ENCODE measurements around the gene LRRC46. TPM values are rescaled to one million over a fixed set of nuclear protein-coding genes. Genes with fewer than 3 reads are reported as not detected.

LRRC46 gene
- total and polyA plus RNA-seq, 9 of the 15 experiments (the other 6 are each of a cell fraction or from before 2014, with no cell fraction given): 0.39 to 1.4 (median 0.53) TPM; not detected in 1

DNA sequence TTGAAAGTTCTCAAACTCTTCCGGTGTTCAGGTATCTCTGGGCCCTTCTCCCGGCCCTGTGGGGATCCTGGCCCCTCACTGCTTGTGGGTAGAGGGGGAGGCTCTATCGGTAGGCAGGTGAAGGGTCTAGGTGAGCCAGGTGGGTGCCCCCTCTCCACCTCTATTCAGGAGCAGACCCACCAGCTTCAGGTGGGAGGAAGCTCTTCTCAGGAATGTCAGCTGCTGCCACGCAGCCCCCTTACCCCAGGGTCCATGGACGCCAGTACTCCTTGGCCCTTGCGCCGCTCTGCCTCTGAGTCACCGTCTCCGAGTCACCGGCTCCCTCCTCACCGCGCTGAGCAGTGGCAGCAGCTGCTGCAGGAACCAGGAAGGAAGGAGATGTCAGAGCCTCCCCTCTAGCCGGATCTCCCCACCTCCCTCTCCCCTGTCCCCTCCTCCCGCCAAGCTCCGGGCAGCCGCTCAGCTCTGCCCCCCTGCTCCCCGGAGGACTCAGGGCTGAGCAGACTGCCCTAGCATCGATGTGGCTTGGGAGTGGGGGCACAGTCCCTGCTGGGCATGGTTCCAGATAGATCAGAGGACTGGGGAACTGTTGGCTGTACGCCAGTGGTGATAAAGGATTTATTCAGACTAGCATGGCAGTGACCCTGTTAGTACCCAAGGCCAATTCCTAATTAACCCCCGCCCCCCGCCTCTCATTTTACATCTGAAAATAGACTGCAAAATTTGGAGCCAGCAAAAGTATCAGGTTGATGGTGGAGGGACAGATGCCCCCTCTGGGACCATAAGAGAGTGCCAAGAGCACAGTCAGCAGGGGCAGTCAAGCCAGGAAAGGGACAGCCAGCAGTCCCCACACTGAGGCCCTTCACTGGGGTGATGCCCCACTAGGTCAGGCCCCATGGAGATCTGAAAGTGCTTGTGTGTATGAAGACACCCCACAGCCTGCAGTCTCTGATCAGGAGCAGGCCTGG is 9.8 kb upstream of the LRRC46 start, which contains the start of gene OSBPL7 (continued):
- TF ChIP-seq, protein P1, sequence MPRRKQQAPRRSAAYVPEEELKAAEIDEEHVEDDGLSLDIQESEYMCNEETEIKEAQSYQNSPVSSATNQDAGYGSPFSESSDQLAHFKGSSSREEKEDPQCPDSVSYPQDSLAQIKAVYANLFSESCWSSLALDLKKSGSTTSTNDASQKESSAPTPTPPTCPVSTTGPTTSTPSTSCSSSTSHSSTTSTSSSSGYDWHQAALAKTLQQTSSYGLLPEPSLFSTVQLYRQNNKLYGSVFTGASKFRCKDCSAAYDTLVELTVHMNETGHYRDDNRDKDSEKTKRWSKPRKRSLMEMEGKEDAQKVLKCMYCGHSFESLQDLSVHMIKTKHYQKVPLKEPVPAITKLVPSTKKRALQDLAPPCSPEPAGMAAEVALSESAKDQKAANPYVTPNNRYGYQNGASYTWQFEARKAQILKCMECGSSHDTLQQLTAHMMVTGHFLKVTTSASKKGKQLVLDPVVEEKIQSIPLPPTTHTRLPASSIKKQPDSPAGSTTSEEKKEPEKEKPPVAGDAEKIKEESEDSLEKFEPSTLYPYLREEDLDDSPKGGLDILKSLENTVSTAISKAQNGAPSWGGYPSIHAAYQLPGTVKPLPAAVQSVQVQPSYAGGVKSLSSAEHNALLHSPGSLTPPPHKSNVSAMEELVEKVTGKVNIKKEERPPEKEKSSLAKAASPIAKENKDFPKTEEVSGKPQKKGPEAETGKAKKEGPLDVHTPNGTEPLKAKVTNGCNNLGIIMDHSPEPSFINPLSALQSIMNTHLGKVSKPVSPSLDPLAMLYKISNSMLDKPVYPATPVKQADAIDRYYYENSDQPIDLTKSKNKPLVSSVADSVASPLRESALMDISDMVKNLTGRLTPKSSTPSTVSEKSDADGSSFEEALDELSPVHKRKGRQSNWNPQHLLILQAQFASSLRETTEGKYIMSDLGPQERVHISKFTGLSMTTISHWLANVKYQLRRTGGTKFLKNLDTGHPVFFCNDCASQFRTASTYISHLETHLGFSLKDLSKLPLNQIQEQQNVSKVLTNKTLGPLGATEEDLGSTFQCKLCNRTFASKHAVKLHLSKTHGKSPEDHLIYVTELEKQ (CRISPR knock-in tag; IDR thresholded peaks at IDR 0.05): no peak
- TF ChIP-seq MYBL2 (IDR thresholded peaks at IDR 0.05; ENCODE audit: low read depth) (no peak), MYBL2 (CRISPR knock-in tag; IDR thresholded peaks at IDR 0.05; ENCODE audit: borderline replicate concordance) (no peak), CHD1 (IDR thresholded peaks at IDR 0.05; ENCODE audit: low read length) (no peak), COPS2 (conservative IDR thresholded peaks at IDR 0.05) (no peak), ZNF316 (IDR thresholded peaks at IDR 0.05) (no peak), POLR3A (IDR thresholded peaks at IDR 0.05; ENCODE audit: borderline replicate concordance, extremely low read depth, insufficient read depth, insufficient read length) (no peak), ZNF224 (CRISPR knock-in tag; IDR thresholded peaks at IDR 0.05) (no peak), GTF2E2 (tag; IDR thresholded peaks at IDR 0.05) (no peak), GABPB1 (CRISPR knock-in tag; IDR thresholded peaks at IDR 0.05) (peak; percentile 69), RBM17 (IDR thresholded peaks at IDR 0.05; ENCODE audit: borderline replicate concordance, low read depth, low read length) (no peak), RCOR1 (IDR thresholded peaks at IDR 0.05; ENCODE audit: borderline replicate concordance in 1 of 2, low read depth in 2 of 2, low read length in 2 of 2) (0 out of 4 replicates have a peak, but pooled peaks of 1 of the 2 experiments have one; percentile 39), ZNF282 (CRISPR knock-in tag; IDR thresholded peaks at IDR 0.05) (no peak), SUPT5H (IDR thresholded peaks at IDR 0.05) (peak; percentile 74)
- TF ChIP-seq, protein P2, sequence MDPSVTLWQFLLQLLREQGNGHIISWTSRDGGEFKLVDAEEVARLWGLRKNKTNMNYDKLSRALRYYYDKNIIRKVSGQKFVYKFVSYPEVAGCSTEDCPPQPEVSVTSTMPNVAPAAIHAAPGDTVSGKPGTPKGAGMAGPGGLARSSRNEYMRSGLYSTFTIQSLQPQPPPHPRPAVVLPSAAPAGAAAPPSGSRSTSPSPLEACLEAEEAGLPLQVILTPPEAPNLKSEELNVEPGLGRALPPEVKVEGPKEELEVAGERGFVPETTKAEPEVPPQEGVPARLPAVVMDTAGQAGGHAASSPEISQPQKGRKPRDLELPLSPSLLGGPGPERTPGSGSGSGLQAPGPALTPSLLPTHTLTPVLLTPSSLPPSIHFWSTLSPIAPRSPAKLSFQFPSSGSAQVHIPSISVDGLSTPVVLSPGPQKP (CRISPR knock-in tag; IDR thresholded peaks at IDR 0.05): no peak
- TF ChIP-seq, protein P3, sequence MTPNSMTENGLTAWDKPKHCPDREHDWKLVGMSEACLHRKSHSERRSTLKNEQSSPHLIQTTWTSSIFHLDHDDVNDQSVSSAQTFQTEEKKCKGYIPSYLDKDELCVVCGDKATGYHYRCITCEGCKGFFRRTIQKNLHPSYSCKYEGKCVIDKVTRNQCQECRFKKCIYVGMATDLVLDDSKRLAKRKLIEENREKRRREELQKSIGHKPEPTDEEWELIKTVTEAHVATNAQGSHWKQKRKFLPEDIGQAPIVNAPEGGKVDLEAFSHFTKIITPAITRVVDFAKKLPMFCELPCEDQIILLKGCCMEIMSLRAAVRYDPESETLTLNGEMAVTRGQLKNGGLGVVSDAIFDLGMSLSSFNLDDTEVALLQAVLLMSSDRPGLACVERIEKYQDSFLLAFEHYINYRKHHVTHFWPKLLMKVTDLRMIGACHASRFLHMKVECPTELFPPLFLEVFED (CRISPR knock-in tag; conservative IDR thresholded peaks at IDR 0.05): no peak
- TF ChIP-seq, protein P4, sequence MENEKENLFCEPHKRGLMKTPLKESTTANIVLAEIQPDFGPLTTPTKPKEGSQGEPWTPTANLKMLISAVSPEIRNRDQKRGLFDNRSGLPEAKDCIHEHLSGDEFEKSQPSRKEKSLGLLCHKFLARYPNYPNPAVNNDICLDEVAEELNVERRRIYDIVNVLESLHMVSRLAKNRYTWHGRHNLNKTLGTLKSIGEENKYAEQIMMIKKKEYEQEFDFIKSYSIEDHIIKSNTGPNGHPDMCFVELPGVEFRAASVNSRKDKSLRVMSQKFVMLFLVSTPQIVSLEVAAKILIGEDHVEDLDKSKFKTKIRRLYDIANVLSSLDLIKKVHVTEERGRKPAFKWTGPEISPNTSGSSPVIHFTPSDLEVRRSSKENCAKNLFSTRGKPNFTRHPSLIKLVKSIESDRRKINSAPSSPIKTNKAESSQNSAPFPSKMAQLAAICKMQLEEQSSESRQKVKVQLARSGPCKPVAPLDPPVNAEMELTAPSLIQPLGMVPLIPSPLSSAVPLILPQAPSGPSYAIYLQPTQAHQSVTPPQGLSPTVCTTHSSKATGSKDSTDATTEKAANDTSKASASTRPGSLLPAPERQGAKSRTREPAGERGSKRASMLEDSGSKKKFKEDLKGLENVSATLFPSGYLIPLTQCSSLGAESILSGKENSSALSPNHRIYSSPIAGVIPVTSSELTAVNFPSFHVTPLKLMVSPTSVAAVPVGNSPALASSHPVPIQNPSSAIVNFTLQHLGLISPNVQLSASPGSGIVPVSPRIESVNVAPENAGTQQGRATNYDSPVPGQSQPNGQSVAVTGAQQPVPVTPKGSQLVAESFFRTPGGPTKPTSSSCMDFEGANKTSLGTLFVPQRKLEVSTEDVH (IDR thresholded peaks at IDR 0.05; ENCODE audit: low read depth, partially characterized antibody): peak; percentile 86
- TF ChIP-seq, protein P5, sequence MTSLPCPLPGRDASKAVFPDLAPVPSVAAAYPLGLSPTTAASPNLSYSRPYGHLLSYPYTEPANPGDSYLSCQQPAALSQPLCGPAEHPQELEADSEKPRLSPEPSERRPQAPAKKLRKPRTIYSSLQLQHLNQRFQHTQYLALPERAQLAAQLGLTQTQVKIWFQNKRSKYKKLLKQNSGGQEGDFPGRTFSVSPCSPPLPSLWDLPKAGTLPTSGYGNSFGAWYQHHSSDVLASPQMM (CRISPR knock-in tag; IDR thresholded peaks at IDR 0.05): no peak
